Naive B cell (primary cell): ENCODE results near the gene MCTP2. TPM values are rescaled to one million over a fixed set of nuclear protein-coding genes. Genes with fewer than 3 reads are reported as not detected.

Experiments used
- ATAC-seq, 2 donors: fragments of 150-1000 bp; cut with Tn5 transposase; 2 replicates each; pipeline ENCODE4 v1.10.0; 2021; ENCODE audit warnings: low read depth in 2 of 2, mild to moderate bottlenecking in 2 of 2, moderate library complexity in 2 of 2
- DNase-seq: peaks from one replicate; pipeline ENCODE4 v3.0.0; 2022
- H3K27ac Mint-ChIP-seq, 6 donors: one replicate each; pipeline ENCODE4 v1.8.0; 2020 to 2022; ENCODE audit warnings: mild to moderate bottlenecking in 6 of 6, mixed read lengths in 6 of 6, moderate library complexity in 5 of 6, inconsistent platforms in 2 of 6
- H3K27me3 Mint-ChIP-seq, 3 donors: one replicate each; pipeline ENCODE4 v1.8.0; 2021 to 2022; ENCODE audit warnings: mixed read lengths in 3 of 3, mild to moderate bottlenecking in 1 of 3
- H3K36me3 Mint-ChIP-seq, 2 donors: one replicate each; pipeline ENCODE4 v1.8.0; 2020 to 2022; ENCODE audit warnings: mixed read lengths in 2 of 2, inconsistent platforms in 1 of 2, mild to moderate bottlenecking in 1 of 2
- H3K4me1 Mint-ChIP-seq, 3 donors: one replicate each; pipeline ENCODE4 v1.8.0; 2020 to 2022; ENCODE audit warnings: mixed read lengths in 3 of 3, inconsistent platforms in 1 of 3, mild to moderate bottlenecking in 1 of 3, moderate library complexity in 1 of 3
- H3K4me3 Mint-ChIP-seq, 8 donors: one replicate each; pipeline ENCODE4 v1.8.0; 2020 to 2022; ENCODE audit warnings: mild to moderate bottlenecking in 8 of 8, mixed read lengths in 8 of 8, moderate library complexity in 8 of 8, inconsistent platforms in 2 of 8
- H3K9me3 Mint-ChIP-seq, 7 donors: one replicate each; pipeline ENCODE4 v1.8.0; 2020 to 2022; ENCODE audit warnings: mixed read lengths in 7 of 7, mild to moderate bottlenecking in 5 of 7, inconsistent platforms in 2 of 7, moderate library complexity in 1 of 7
- polyA plus RNA-seq, 6 donors: library from polyadenylated mRNA; unstranded; fragments of 300-500 nt; fragmentation: Illumina TruSeq; gene quantifications; one replicate each; pipeline ENCODE4 v1.2.3, GENCODE V29; 2021; ENCODE audit warnings: low read depth in 6 of 6

Gene MCTP2
- polyA plus RNA-seq, 6 donors from 2014 or later = 12.7 to 30.5 (median 17.5) TPM

- ATAC-seq (peak; percentile 82 to 85), DNase-seq (peak; percentile 79)
- peak overlapping the region; percentile 2 to 89 (median 63) for H3K4me3 Mint-ChIP-seq
- H3K4me1 Mint-ChIP-seq = peaks cover 66 to 89% (median 79%) of the 10 kb centered on the region in 3 donors
- no peaks in the 10 kb centered on the region for H3K36me3 Mint-ChIP-seq
- H3K27me3 Mint-ChIP-seq = no peaks in the 10 kb centered on the region
- peak overlapping the region; percentile 81 to 98 (median 94) for H3K27ac Mint-ChIP-seq
- H3K9me3 Mint-ChIP-seq = no peaks in the 10 kb centered on the region
These were observed 26.9 kb downstream of the MCTP2 start for GRCh38 chr15:94258246-94258645.

- DNase-seq (no peak), ATAC-seq (peak in 1 of 2 donors; percentile 14)
- H3K4me3 Mint-ChIP-seq = peak overlapping the region; percentile 47 to 89 (median 70)
- peaks cover 66 to 89% (median 79%) of the 10 kb centered on the region in 3 donors for H3K4me1 Mint-ChIP-seq
- H3K27me3 Mint-ChIP-seq = no peaks in the 10 kb centered on the region
- no peaks in the 10 kb centered on the region for H3K9me3 Mint-ChIP-seq
- H3K36me3 Mint-ChIP-seq = no peaks in the 10 kb centered on the region
- peak overlapping the region; percentile 81 to 98 (median 94) for H3K27ac Mint-ChIP-seq
These were observed 27.9 kb downstream of the MCTP2 start for GRCh38 chr15:94259121-94259751.

GRCh38 chr15:94259863-94260262 is 28.5 kb downstream of the MCTP2 start:
- Mint-ChIP-seq H3K9me3 (no peaks in the 10 kb centered on the region), H3K27me3 (no peaks in the 10 kb centered on the region), H3K36me3 (no peaks in the 10 kb centered on the region), H3K4me1 (peaks cover 60 to 89% (median 81%) of the 10 kb centered on the region in 3 donors), H3K27ac (peak overlapping the region; percentile 81 to 98 (median 94)), H3K4me3 (peak overlapping the region; percentile 8 to 89 (median 59))
- ATAC-seq (peak; percentile 39 to 40), DNase-seq (peak; percentile 60)

- Mint-ChIP-seq H3K27me3 (no peaks in the 10 kb centered on the region), H3K36me3 (no peaks in the 10 kb centered on the region), H3K27ac (peak overlapping the region in 3 of 6 donors; percentile 20 to 94 (median 87)), H3K4me3 (no peak overlapping the region), H3K9me3 (no peaks in the 10 kb centered on the region), H3K4me1 (peaks cover 52 to 89% (median 73%) of the 10 kb centered on the region in 3 donors)
- no peak for ATAC-seq
- no peak for DNase-seq
These were observed 30.8 kb downstream of the MCTP2 start for GRCh38 chr15:94262201-94262600.

- H3K4me1 Mint-ChIP-seq = peaks cover 51 to 85% (median 68%) of the 10 kb centered on the region in 3 donors
- peak overlapping the region in 6 of 8 donors; percentile 31 to 63 (median 55) for H3K4me3 Mint-ChIP-seq
- no peaks in the 10 kb centered on the region for H3K27me3 Mint-ChIP-seq
- DNase-seq = no peak
- peak overlapping the region; percentile 26 to 94 (median 82) for H3K27ac Mint-ChIP-seq
- H3K36me3 Mint-ChIP-seq = peaks cover 0 to 6% of the 10 kb centered on the region in 2 donors
- ATAC-seq = peak in 1 of 2 donors; percentile 17
- peaks cover 0 to 2% (median 0%) of the 10 kb centered on the region in 7 donors for H3K9me3 Mint-ChIP-seq
These were observed 32.2 kb downstream of the MCTP2 start for GRCh38 chr15:94263341-94264273.

GRCh38 chr15:94265009-94265408 is 33.6 kb downstream of the MCTP2 start:
- Mint-ChIP-seq H3K9me3 (peaks cover 0 to 2% (median 0%) of the 10 kb centered on the region in 7 donors), H3K4me3 (peak overlapping the region in 1 of 8 donors; percentile 67), H3K4me1 (peaks cover 41 to 71% (median 55%) of the 10 kb centered on the region in 3 donors), H3K36me3 (peaks cover 0 to 8% of the 10 kb centered on the region in 2 donors), H3K27me3 (no peaks in the 10 kb centered on the region), H3K27ac (peak overlapping the region in 2 of 6 donors; percentile 37 to 69)
- DNase-seq (no peak), ATAC-seq (no peak)

- no peak overlapping the region for H3K27ac Mint-ChIP-seq
- no peak overlapping the region for H3K4me3 Mint-ChIP-seq
- peaks cover 0 to 8% of the 10 kb centered on the region in 2 donors for H3K36me3 Mint-ChIP-seq
- no peaks in the 10 kb centered on the region for H3K27me3 Mint-ChIP-seq
- ATAC-seq (no peak), DNase-seq (no peak)
- H3K9me3 Mint-ChIP-seq = peaks cover 0 to 2% (median 0%) of the 10 kb centered on the region in 7 donors
- peaks cover 33 to 62% (median 45%) of the 10 kb centered on the region in 3 donors for H3K4me1 Mint-ChIP-seq
These were observed 34.6 kb downstream of the MCTP2 start for GRCh38 chr15:94265982-94266381.

GRCh38 chr15:94266789-94267188 is 35.4 kb downstream of the MCTP2 start:
- Mint-ChIP-seq H3K4me1 (peaks cover 31 to 54% (median 42%) of the 10 kb centered on the region in 3 donors), H3K27me3 (no peaks in the 10 kb centered on the region), H3K9me3 (peaks cover 0 to 2% (median 0%) of the 10 kb centered on the region in 7 donors), H3K36me3 (peaks cover 0 to 8% of the 10 kb centered on the region in 2 donors), H3K4me3 (peak overlapping the region in 1 of 8 donors; percentile 60), H3K27ac (peak overlapping the region in 1 of 6 donors; percentile 1)
- ATAC-seq (no peak), DNase-seq (no peak)

- Mint-ChIP-seq H3K27ac (no peak overlapping the region), H3K4me3 (no peak overlapping the region), H3K9me3 (peaks cover 0 to 7% (median 2%) of the 10 kb centered on the region in 7 donors), H3K4me1 (peaks cover 19 to 32% (median 23%) of the 10 kb centered on the region in 3 donors), H3K27me3 (no peaks in the 10 kb centered on the region), H3K36me3 (peaks cover 8 to 9% of the 10 kb centered on the region in 2 donors)
- no peak for DNase-seq
- no peak for ATAC-seq
These were observed 38.6 kb downstream of the MCTP2 start for GRCh38 chr15:94269954-94270353.

GRCh38 chr15:94270570-94270969 is 39.2 kb downstream of the MCTP2 start:
- peaks cover 8 to 9% of the 10 kb centered on the region in 2 donors for H3K36me3 Mint-ChIP-seq
- no peaks in the 10 kb centered on the region for H3K27me3 Mint-ChIP-seq
- peaks cover 18 to 31% (median 23%) of the 10 kb centered on the region in 3 donors for H3K4me1 Mint-ChIP-seq
- DNase-seq (no peak), ATAC-seq (no peak)
- H3K27ac Mint-ChIP-seq = no peak overlapping the region
- H3K4me3 Mint-ChIP-seq = no peak overlapping the region
- H3K9me3 Mint-ChIP-seq = peaks cover 0 to 7% (median 2%) of the 10 kb centered on the region in 7 donors

- ATAC-seq (peak; percentile 90 to 92), DNase-seq (peak; percentile 53)
- H3K4me3 Mint-ChIP-seq = no peak overlapping the region
These were observed 41.0 kb downstream of the MCTP2 start for GRCh38 chr15:94272251-94272898.

GRCh38 chr15:94273826-94274225 is 42.5 kb downstream of the MCTP2 start:
- DNase-seq (no peak), ATAC-seq (no peak)
- peak overlapping the region in 3 of 6 donors; percentile 18 to 89 (median 76) for H3K27ac Mint-ChIP-seq
- no peaks in the 10 kb centered on the region for H3K27me3 Mint-ChIP-seq
- H3K36me3 Mint-ChIP-seq = peaks cover 0 to 9% of the 10 kb centered on the region in 2 donors
- H3K4me1 Mint-ChIP-seq = peaks cover 12 to 16% (median 15%) of the 10 kb centered on the region in 3 donors
- H3K9me3 Mint-ChIP-seq = peaks cover 0 to 7% (median 0%) of the 10 kb centered on the region in 7 donors
- no peak overlapping the region for H3K4me3 Mint-ChIP-seq

More at GRCh38 chr15:94272251-94272898, 41.0 kb downstream of the MCTP2 start:
- Mint-ChIP-seq H3K4me1 (peaks cover 9 to 13% (median 13%) of the 10 kb centered on the region in 3 donors), H3K36me3 (peaks cover 8 to 9% of the 10 kb centered on the region in 2 donors), H3K9me3 (peaks cover 0 to 7% (median 2%) of the 10 kb centered on the region in 7 donors), H3K27ac (no peak overlapping the region), H3K27me3 (no peaks in the 10 kb centered on the region)

GRCh38 chr15:94274745-94275144 is 43.4 kb downstream of the MCTP2 start:
- ATAC-seq (no peak), DNase-seq (no peak)
- Mint-ChIP-seq H3K27me3 (no peaks in the 10 kb centered on the region), H3K4me3 (no peak overlapping the region), H3K9me3 (peaks cover 0 to 7% (median 0%) of the 10 kb centered on the region in 7 donors), H3K27ac (peak overlapping the region in 1 of 6 donors; percentile 24), H3K4me1 (peaks cover 21 to 25% (median 25%) of the 10 kb centered on the region in 3 donors), H3K36me3 (peaks cover 0 to 9% of the 10 kb centered on the region in 2 donors)
